Right lobe of liver (tissue), 4 donors: ENCODE results near the gene GPC5.

Experiments
- POLR2A ChIP-seq: fragments of 450-650 bp; IDR thresholded peaks from one replicate; pipeline ENCODE4 v1.6.1; 2017; ENCODE audit warnings: antibody characterized with exemption, mild to moderate bottlenecking
- TF ChIP-seq, protein P1 (sequence below), 4 donors: fragments of 200-600 bp in 3 of 4; fragments of 450-650 bp in 1 of 4; IDR thresholded peaks; one replicate each; pipeline versions ENCODE4 v1.5.1 to v1.8.0; 2016 to 2022; ENCODE audit warnings: antibody characterized with exemption in 4 of 4, mild to moderate bottlenecking in 2 of 4
- donor health status: DM: no; HTN: no; CAD: no.
- donor health status: DM: no; HTN: no; CAD: no.
- donor health status: DM: no; HTN: yes; CAD: no.

DNA sequence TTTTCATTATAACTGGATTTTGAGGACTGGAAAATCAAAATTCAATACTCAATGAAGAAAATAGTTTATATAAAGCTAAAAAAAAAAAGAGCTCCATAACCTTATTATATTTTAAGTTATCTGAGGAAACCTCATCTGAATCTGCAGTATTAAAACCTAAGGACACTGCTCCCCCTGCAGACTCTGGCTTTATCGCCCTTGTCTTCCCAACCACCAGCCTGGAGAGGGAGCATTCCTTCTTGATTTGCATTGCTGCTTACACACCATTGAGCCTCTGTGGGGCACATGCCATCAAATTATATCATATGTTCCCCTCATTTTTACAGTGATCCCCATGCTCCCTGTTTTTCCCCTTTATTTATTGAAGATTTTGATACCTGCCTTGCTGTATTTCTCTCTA lies 956.8 kb downstream of the GPC5 start:
- TF ChIP-seq, protein P1, sequence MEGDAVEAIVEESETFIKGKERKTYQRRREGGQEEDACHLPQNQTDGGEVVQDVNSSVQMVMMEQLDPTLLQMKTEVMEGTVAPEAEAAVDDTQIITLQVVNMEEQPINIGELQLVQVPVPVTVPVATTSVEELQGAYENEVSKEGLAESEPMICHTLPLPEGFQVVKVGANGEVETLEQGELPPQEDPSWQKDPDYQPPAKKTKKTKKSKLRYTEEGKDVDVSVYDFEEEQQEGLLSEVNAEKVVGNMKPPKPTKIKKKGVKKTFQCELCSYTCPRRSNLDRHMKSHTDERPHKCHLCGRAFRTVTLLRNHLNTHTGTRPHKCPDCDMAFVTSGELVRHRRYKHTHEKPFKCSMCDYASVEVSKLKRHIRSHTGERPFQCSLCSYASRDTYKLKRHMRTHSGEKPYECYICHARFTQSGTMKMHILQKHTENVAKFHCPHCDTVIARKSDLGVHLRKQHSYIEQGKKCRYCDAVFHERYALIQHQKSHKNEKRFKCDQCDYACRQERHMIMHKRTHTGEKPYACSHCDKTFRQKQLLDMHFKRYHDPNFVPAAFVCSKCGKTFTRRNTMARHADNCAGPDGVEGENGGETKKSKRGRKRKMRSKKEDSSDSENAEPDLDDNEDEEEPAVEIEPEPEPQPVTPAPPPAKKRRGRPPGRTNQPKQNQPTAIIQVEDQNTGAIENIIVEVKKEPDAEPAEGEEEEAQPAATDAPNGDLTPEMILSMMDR (IDR thresholded peaks at IDR 0.05): peak in 2 of 4 donors; percentile 12 to 25
- no peak for TF ChIP-seq POLR2A
